ENCODE results near the gene SLAMF6. TPM values are rescaled to one million over a fixed set of nuclear protein-coding genes. Genes with fewer than 3 reads are reported as not detected.
"Not testable (repeated sequence)": the region's sequence is repeated elsewhere in the genome, so short reads cannot be mapped to it uniquely, and the experiment has no call there.

The SLAMF6 gene
- total RNA-seq, 6 donors from 2014 or later = 2.7 to 10.7 (median 3.4) TPM

- DNase-seq (no peak), ATAC-seq (ENCODE audit: low FRiP score in 2 of 2) (no peak)
- no peak overlapping the region for H3K4me3 ChIP-seq
- 68 to 73% methylated on average over 5 of the region's 5 CpGs for WGBS, 2 donors
- H3K9me3 ChIP-seq = peaks cover 0 to 8% (median 4%) of the 10 kb centered on the region in 4 donors
- no peaks in the 10 kb centered on the region for H3K36me3 ChIP-seq
- TF ChIP-seq POLR2A (IDR thresholded peaks at IDR 0.05) (no peak), EP300 (IDR thresholded peaks at IDR 0.05) (no peak), CTCF (IDR thresholded peaks at IDR 0.05) (no peak)
- H3K27ac ChIP-seq = peak overlapping the region in 2 of 4 donors; percentile 40 to 59
- no peaks in the 10 kb centered on the region for H3K27me3 ChIP-seq
- H3K4me1 ChIP-seq = peaks cover 0 to 4% (median 0%) of the 10 kb centered on the region in 4 donors
These were observed 44.3 kb upstream of the SLAMF6 start for GRCh38 chr1:160567341-160567740.

GRCh38 chr1:160565564-160565963 lies 42.5 kb upstream of the SLAMF6 start:
- Histone ChIP-seq H3K27me3 (no peaks in the 10 kb centered on the region), H3K36me3 (no peaks in the 10 kb centered on the region), H3K4me1 (peaks cover 0 to 4% (median 0%) of the 10 kb centered on the region in 4 donors), H3K9me3 (peaks cover 0 to 8% (median 4%) of the 10 kb centered on the region in 4 donors), H3K27ac (no peak overlapping the region), H3K4me3 (no peak overlapping the region)
- DNase-seq (no peak), ATAC-seq (ENCODE audit: low FRiP score in 2 of 2) (no peak)
- TF ChIP-seq POLR2AphosphoS5 (IDR thresholded peaks at IDR 0.05) = no peak
- no peak for TF ChIP-seq EP300 (IDR thresholded peaks at IDR 0.05)
- TF ChIP-seq CTCF (IDR thresholded peaks at IDR 0.05) = no peak
- TF ChIP-seq POLR2A (IDR thresholded peaks at IDR 0.05) = no peak
- 57 to 68% methylated on average over 4 of the region's 4 CpGs for WGBS, 2 donors

GRCh38 chr1:160563230-160563629 lies 40.2 kb upstream of the SLAMF6 start:
- not testable (repeated sequence) for H3K27ac ChIP-seq; H3K36me3 ChIP-seq; H3K4me3 ChIP-seq; H3K4me1 ChIP-seq; H3K27me3 ChIP-seq; H3K9me3 ChIP-seq; DNase-seq; ATAC-seq (ENCODE audit: low FRiP score in 2 of 2)
- WGBS, 2 donors = 93 to 96% methylated on average over 1 of the region's 1 CpG

GRCh38 chr1:160562745-160563144 lies 39.7 kb upstream of the SLAMF6 start:
- H3K27me3 ChIP-seq; H3K27ac ChIP-seq; H3K4me1 ChIP-seq; H3K4me3 ChIP-seq; H3K36me3 ChIP-seq; ATAC-seq (ENCODE audit: low FRiP score in 2 of 2); DNase-seq; H3K9me3 ChIP-seq: not testable (repeated sequence)
- WGBS, 2 donors = 72 to 78% methylated on average over 2 of the region's 2 CpGs

- Histone ChIP-seq H3K4me3 (no peak overlapping the region), H3K4me1 (peaks cover 0 to 6% (median 0%) of the 10 kb centered on the region in 4 donors), H3K27me3 (no peaks in the 10 kb centered on the region), H3K27ac (no peak overlapping the region), H3K36me3 (no peaks in the 10 kb centered on the region), H3K9me3 (peaks cover 0 to 8% (median 4%) of the 10 kb centered on the region in 4 donors)
- no peak for ATAC-seq (ENCODE audit: low FRiP score in 2 of 2)
- TF ChIP-seq POLR2AphosphoS5 (IDR thresholded peaks at IDR 0.05) = no peak
- no peak for DNase-seq
These were observed 37.8 kb upstream of the SLAMF6 start for GRCh38 chr1:160560806-160561205.

- peaks cover 0 to 8% (median 4%) of the 10 kb centered on the region in 4 donors for H3K9me3 ChIP-seq
- ATAC-seq (ENCODE audit: low FRiP score in 2 of 2) = no peak
These were observed 37.1 kb upstream of the SLAMF6 start for GRCh38 chr1:160560045-160560705.

GRCh38 chr1:160559437-160559836 lies 36.4 kb upstream of the SLAMF6 start:
- not testable (repeated sequence) for H3K36me3 ChIP-seq; H3K4me3 ChIP-seq; ATAC-seq (ENCODE audit: low FRiP score in 2 of 2); DNase-seq; H3K4me1 ChIP-seq; H3K27me3 ChIP-seq; H3K9me3 ChIP-seq
- 83 to 84% methylated on average over 3 of the region's 3 CpGs for WGBS, 2 donors
- H3K27ac ChIP-seq = peak overlapping the region in 2 of 4 donors; percentile 21 to 32

More at GRCh38 chr1:160560045-160560705, 37.1 kb upstream of the SLAMF6 start:
- Histone ChIP-seq H3K36me3 (no peaks in the 10 kb centered on the region), H3K4me3 (no peak overlapping the region), H3K4me1 (peaks cover 0 to 6% (median 0%) of the 10 kb centered on the region in 4 donors), H3K27me3 (no peaks in the 10 kb centered on the region), H3K27ac (no peak overlapping the region)
- TF ChIP-seq POLR2A (IDR thresholded peaks at IDR 0.05) (no peak), CTCF (IDR thresholded peaks at IDR 0.05) (no peak), POLR2AphosphoS5 (IDR thresholded peaks at IDR 0.05) (no peak), EP300 (IDR thresholded peaks at IDR 0.05) (no peak)
- WGBS, 2 donors = 67 to 72% methylated on average over 4 of the region's 4 CpGs
- no peak for DNase-seq
